CD4-positive, CD25-positive, alpha-beta regulatory T cell (primary cell): ENCODE data around the gene CFHR2. TPM values are rescaled to one million over a fixed set of nuclear protein-coding genes. Genes with fewer than 3 reads are reported as not detected.
A peak's percentile ranks its signal among the peaks of the same experiment; 100 is the strongest.
"Not testable (repeated sequence)": the region's sequence is repeated elsewhere in the genome, so short reads cannot be mapped to it uniquely, and the experiment has no call there.

ENCODE experiments used
- ATAC-seq, 2 donors: fragments of 150-1000 bp; cut with Tn5 transposase; one replicate each; pipeline ENCODE4 v1.10.0; 2021; ENCODE audit warnings: low read depth in 2 of 2, moderate number of reproducible peaks in 2 of 2, moderate library complexity in 1 of 2
- DNase-seq, 3 donors: peaks; one replicate each; pipeline versions ENCODE4 v3.0.0 to v3.0.0-alpha.2; 2012 to 2022; ENCODE audit warnings: mixed read lengths in 1 of 3
- H3K27ac ChIP-seq: one replicate; pipeline ENCODE4 v1.7.0; 2013; ENCODE audit warnings: mild to moderate bottlenecking, low read length; ENCODE audit not compliant: insufficient read depth, poor library complexity, severe bottlenecking
- H3K27me3 ChIP-seq: one replicate; pipeline ENCODE4 v1.7.0; 2013; ENCODE audit warnings: low read length; ENCODE audit not compliant: control insufficient read depth, insufficient read depth
- H3K36me3 ChIP-seq: one replicate; pipeline ENCODE4 v1.7.0; 2013; ENCODE audit warnings: mild to moderate bottlenecking, low read length, moderate library complexity; ENCODE audit not compliant: control insufficient read depth, insufficient read depth
- H3K4me1 ChIP-seq: 2 replicates; pipeline ENCODE4 v1.7.0; 2013; ENCODE audit warnings: mild to moderate bottlenecking, low read length; ENCODE audit not compliant: insufficient read depth, control insufficient read depth, poor library complexity, severe bottlenecking
- H3K4me3 ChIP-seq: one replicate; pipeline ENCODE4 v1.7.0; 2013; ENCODE audit warnings: low read depth, mild to moderate bottlenecking, low read length, moderate library complexity
- H3K9me3 ChIP-seq, 2 experiments: 1 replicate in 1 of 2; 2 replicates in 1 of 2; pipeline ENCODE4 v1.7.0; 2013; ENCODE audit warnings: low read length in 2 of 2, mild to moderate bottlenecking in 1 of 2, moderate library complexity in 1 of 2; ENCODE audit not compliant: control insufficient read depth in 2 of 2
- H3K27ac Mint-ChIP-seq, 3 donors: one replicate each; pipeline ENCODE4 v1.8.0; 2020 to 2022; ENCODE audit warnings: mild to moderate bottlenecking in 3 of 3, mixed read lengths in 3 of 3, moderate library complexity in 2 of 3
- H3K27me3 Mint-ChIP-seq: one replicate; pipeline ENCODE4 v1.8.0; 2022; ENCODE audit warnings: mild to moderate bottlenecking, mixed read lengths
- H3K36me3 Mint-ChIP-seq: one replicate; pipeline ENCODE4 v1.8.0; 2020; ENCODE audit warnings: mixed read lengths
- H3K4me1 Mint-ChIP-seq, 4 donors: one replicate each; pipeline ENCODE4 v1.8.0; 2020 to 2022; ENCODE audit warnings: mixed read lengths in 4 of 4, mild to moderate bottlenecking in 1 of 4
- H3K4me3 Mint-ChIP-seq, 4 donors: one replicate each; pipeline ENCODE4 v1.8.0; 2020 to 2022; ENCODE audit warnings: mild to moderate bottlenecking in 4 of 4, mixed read lengths in 4 of 4, moderate library complexity in 3 of 4
- H3K9me3 Mint-ChIP-seq, 7 donors: one replicate each; pipeline ENCODE4 v1.8.0; 2020 to 2022; ENCODE audit warnings: mixed read lengths in 7 of 7, mild to moderate bottlenecking in 3 of 7, moderate library complexity in 2 of 7
- polyA plus RNA-seq, 4 donors: library from polyadenylated mRNA; unstranded; fragments of 300-500 nt; fragmentation: Illumina TruSeq; gene quantifications; one replicate each; pipeline ENCODE4 v1.2.3, GENCODE V29; 2021
- total RNA-seq: library from RNA; stranded (reverse); gene quantifications from one replicate; pipeline ENCODE4 v1.2.3, GENCODE V29; 2022

Gene CFHR2
- total RNA-seq: not detected
- not detected for polyA plus RNA-seq

- not testable (repeated sequence) for DNase-seq, H3K27me3 Mint-ChIP-seq, H3K4me1 ChIP-seq
These were observed at the start of gene CFHR2 for GRCh38 chr1:196943568-196943967. TSS of gene CFHR2 (plus strand) at chr1:196943738. CDS start at chr1:196943881, 143 bp downstream.

GRCh38 chr1:196896355-196896754 is 47.2 kb upstream of the CFHR2 start:
- no peaks in the 10 kb centered on the region for H3K36me3 ChIP-seq
- DNase-seq (no peak), ATAC-seq (no peak)
- Mint-ChIP-seq H3K9me3 (peaks cover 0 to 2% (median 0%) of the 10 kb centered on the region in 7 donors), H3K27me3 (peaks cover 5% of the 10 kb centered on the region), H3K4me3 (no peak overlapping the region), H3K36me3 (no peaks in the 10 kb centered on the region), H3K27ac (no peak overlapping the region), H3K4me1 (no peaks in the 10 kb centered on the region)
- no peak overlapping the region for H3K4me3 ChIP-seq
- no peaks in the 10 kb centered on the region for H3K9me3 ChIP-seq
- no peaks in the 10 kb centered on the region for H3K27me3 ChIP-seq
- H3K4me1 ChIP-seq: no peaks in the 10 kb centered on the region
- H3K27ac ChIP-seq: no peak overlapping the region

More at GRCh38 chr1:196943568-196943967, at the start of gene CFHR2:
- H3K36me3 ChIP-seq, H3K27ac ChIP-seq, H3K36me3 Mint-ChIP-seq, H3K27me3 ChIP-seq, H3K4me3 ChIP-seq, H3K9me3 ChIP-seq, ATAC-seq, H3K4me1 Mint-ChIP-seq, H3K27ac Mint-ChIP-seq, H3K9me3 Mint-ChIP-seq: not testable (repeated sequence)
- H3K4me3 Mint-ChIP-seq: peak within 1 kb of the TSS in 1 of 4 donors; percentile 83

- Mint-ChIP-seq H3K4me3 (no peak overlapping the region), H3K36me3 (no peaks in the 10 kb centered on the region), H3K4me1 (no peaks in the 10 kb centered on the region), H3K27me3 (peaks cover 5% of the 10 kb centered on the region), H3K27ac (no peak overlapping the region), H3K9me3 (peaks cover 0 to 3% (median 0%) of the 10 kb centered on the region in 7 donors)
- DNase-seq: no peak
- Histone ChIP-seq H3K4me1 (no peaks in the 10 kb centered on the region), H3K4me3 (no peak overlapping the region), H3K27me3 (no peaks in the 10 kb centered on the region), H3K36me3 (no peaks in the 10 kb centered on the region), H3K27ac (no peak overlapping the region), H3K9me3 (no peaks in the 10 kb centered on the region)
- no peak for ATAC-seq
These were observed 46.2 kb upstream of the CFHR2 start for GRCh38 chr1:196897158-196897828.

GRCh38 chr1:196902344-196902743 is 41.2 kb upstream of the CFHR2 start:
- no peak overlapping the region for H3K27ac Mint-ChIP-seq
- Histone ChIP-seq H3K4me3 (no peak overlapping the region), H3K4me1 (no peaks in the 10 kb centered on the region), H3K9me3 (no peaks in the 10 kb centered on the region), H3K27ac (no peak overlapping the region), H3K27me3 (no peaks in the 10 kb centered on the region), H3K36me3 (no peaks in the 10 kb centered on the region)
- no peak for DNase-seq
- no peak overlapping the region for H3K4me3 Mint-ChIP-seq
- H3K9me3 Mint-ChIP-seq: peaks cover 0 to 3% (median 0%) of the 10 kb centered on the region in 7 donors
- peaks cover 5% of the 10 kb centered on the region for H3K27me3 Mint-ChIP-seq
- no peaks in the 10 kb centered on the region for H3K4me1 Mint-ChIP-seq
- ATAC-seq: no peak
- no peaks in the 10 kb centered on the region for H3K36me3 Mint-ChIP-seq

- no peaks in the 10 kb centered on the region for H3K4me1 ChIP-seq
- H3K27ac Mint-ChIP-seq: no peak overlapping the region
- peaks cover 0 to 4% (median 0%) of the 10 kb centered on the region in 7 donors for H3K9me3 Mint-ChIP-seq
- H3K36me3 Mint-ChIP-seq: no peaks in the 10 kb centered on the region
- ATAC-seq: no peak
- no peaks in the 10 kb centered on the region for H3K4me1 Mint-ChIP-seq
- H3K9me3 ChIP-seq: no peaks in the 10 kb centered on the region
- H3K4me3 ChIP-seq: no peak overlapping the region
- no peaks in the 10 kb centered on the region for H3K27me3 Mint-ChIP-seq
- no peak overlapping the region for H3K4me3 Mint-ChIP-seq
- H3K27me3 ChIP-seq: no peaks in the 10 kb centered on the region
- H3K27ac ChIP-seq: no peak overlapping the region
- DNase-seq: no peak
- no peaks in the 10 kb centered on the region for H3K36me3 ChIP-seq
These were observed 33.3 kb upstream of the CFHR2 start for GRCh38 chr1:196910215-196910614.

GRCh38 chr1:196912283-196912682 is 31.3 kb upstream of the CFHR2 start:
- H3K4me1 ChIP-seq, H3K27me3 Mint-ChIP-seq, H3K27me3 ChIP-seq, H3K36me3 ChIP-seq, H3K9me3 Mint-ChIP-seq, H3K27ac ChIP-seq, H3K4me3 ChIP-seq, H3K4me3 Mint-ChIP-seq, H3K27ac Mint-ChIP-seq, H3K9me3 ChIP-seq, H3K36me3 Mint-ChIP-seq, DNase-seq, H3K4me1 Mint-ChIP-seq, ATAC-seq: not testable (repeated sequence)

GRCh38 chr1:196926839-196927238 is 16.7 kb upstream of the CFHR2 start:
- not testable (repeated sequence) for H3K4me3 Mint-ChIP-seq, H3K27ac Mint-ChIP-seq, H3K4me3 ChIP-seq, ATAC-seq, H3K36me3 Mint-ChIP-seq, H3K4me1 ChIP-seq, H3K9me3 ChIP-seq, H3K27me3 ChIP-seq, H3K36me3 ChIP-seq, DNase-seq, H3K4me1 Mint-ChIP-seq, H3K27ac ChIP-seq, H3K27me3 Mint-ChIP-seq
- H3K9me3 Mint-ChIP-seq: peaks cover 0 to 18% (median 3%) of the 10 kb centered on the region in 7 donors

GRCh38 chr1:196932853-196933252 is 10.7 kb upstream of the CFHR2 start:
- not testable (repeated sequence) for H3K27ac Mint-ChIP-seq, H3K27ac ChIP-seq, H3K36me3 ChIP-seq, H3K9me3 Mint-ChIP-seq, H3K4me3 ChIP-seq, H3K9me3 ChIP-seq, H3K36me3 Mint-ChIP-seq, H3K4me3 Mint-ChIP-seq, H3K4me1 Mint-ChIP-seq, DNase-seq, H3K4me1 ChIP-seq, ATAC-seq, H3K27me3 ChIP-seq, H3K27me3 Mint-ChIP-seq
